OCI-LY3 (cell line): ENCODE results near the gene ZNF229.
"Not testable (repeated sequence)": the region's sequence is repeated elsewhere in the genome, so short reads cannot be mapped to it uniquely, and the experiment has no call there.

Experiments
- H2AFZ ChIP-seq: fragments of 200-600, 300-600 bp; shearing (Covaris generic); 2 replicates; pipeline ENCODE4 v1.6.0; 2014; ENCODE audit warnings: antibody characterized with exemption, low read depth, low read length
- H3K27ac ChIP-seq: fragments of 200-600, 300-600 bp; sonication (generic); 2 replicates; pipeline ENCODE4 v1.5.1; 2014; ENCODE audit warnings: mild to moderate bottlenecking, low read length, moderate library complexity, mixed read lengths
- H3K27me3 ChIP-seq: fragments of 200-600, 300-600 bp; sonication (generic); 2 replicates; pipeline ENCODE4 v1.6.1; 2014; ENCODE audit warnings: low read depth, low read length, mixed read lengths
- H3K36me3 ChIP-seq: fragments of 200-600, 300-600 bp; sonication (generic); replicated peaks from 2 replicates; pipeline ENCODE3; 2014; ENCODE audit warnings: low read depth, low read length, mixed read lengths
- H3K4me1 ChIP-seq: fragments of 300-600, 200-600 bp; sonication (generic); 2 replicates; pipeline ENCODE4 v1.6.1; 2014; ENCODE audit warnings: low read length, mixed read lengths
- H3K4me2 ChIP-seq: fragments of 200-600, 300-600 bp; sonication (generic); 2 replicates; pipeline ENCODE4 v1.6.1; 2014; ENCODE audit warnings: low read length, mixed read lengths
- H3K4me3 ChIP-seq: fragments of 300-600, 200-600 bp; sonication (generic); 2 replicates; pipeline ENCODE4 v1.5.1; 2014; ENCODE audit warnings: antibody characterized with exemption, mild to moderate bottlenecking, low read length, moderate library complexity
- H3K79me2 ChIP-seq: fragments of 300-600, 200-600 bp; shearing (Covaris generic); 2 replicates; pipeline ENCODE4 v1.6.1; 2014; ENCODE audit warnings: mild to moderate bottlenecking, low read length, mixed read lengths
- H3K9ac ChIP-seq: fragments of 300-600, 200-600 bp; shearing (Covaris generic); 2 replicates; pipeline ENCODE4 v1.6.0; 2014; ENCODE audit warnings: mild to moderate bottlenecking, low read length, moderate library complexity
- H3K9me3 ChIP-seq: fragments of 200-600, 300-600 bp; shearing (Covaris generic); 2 replicates; pipeline ENCODE4 v1.6.1; 2014; ENCODE audit warnings: low read length, mixed read lengths; ENCODE audit not compliant: insufficient read depth
- H4K20me1 ChIP-seq: fragments of 200-600, 300-600 bp; sonication (generic); 2 replicates; pipeline ENCODE4 v1.6.1; 2016; ENCODE audit warnings: low read length, mixed read lengths; ENCODE audit not compliant: insufficient read depth
- EZH2phosphoT487 ChIP-seq: fragments of 200-600 bp; shearing (Covaris generic); IDR thresholded peaks from 2 replicates; pipeline ENCODE4 v1.6.1; 2018; ENCODE audit warnings: antibody characterized with exemption, mixed run types, low read depth
- TF ChIP-seq, protein P1 (sequence below): fragments of 200-600, 300-600 bp; sonication (generic); IDR thresholded peaks from 2 replicates; pipeline ENCODE4 v1.5.1; 2014; ENCODE audit warnings: antibody characterized with exemption, low read length, low read depth

The ZNF229 gene

DNA sequence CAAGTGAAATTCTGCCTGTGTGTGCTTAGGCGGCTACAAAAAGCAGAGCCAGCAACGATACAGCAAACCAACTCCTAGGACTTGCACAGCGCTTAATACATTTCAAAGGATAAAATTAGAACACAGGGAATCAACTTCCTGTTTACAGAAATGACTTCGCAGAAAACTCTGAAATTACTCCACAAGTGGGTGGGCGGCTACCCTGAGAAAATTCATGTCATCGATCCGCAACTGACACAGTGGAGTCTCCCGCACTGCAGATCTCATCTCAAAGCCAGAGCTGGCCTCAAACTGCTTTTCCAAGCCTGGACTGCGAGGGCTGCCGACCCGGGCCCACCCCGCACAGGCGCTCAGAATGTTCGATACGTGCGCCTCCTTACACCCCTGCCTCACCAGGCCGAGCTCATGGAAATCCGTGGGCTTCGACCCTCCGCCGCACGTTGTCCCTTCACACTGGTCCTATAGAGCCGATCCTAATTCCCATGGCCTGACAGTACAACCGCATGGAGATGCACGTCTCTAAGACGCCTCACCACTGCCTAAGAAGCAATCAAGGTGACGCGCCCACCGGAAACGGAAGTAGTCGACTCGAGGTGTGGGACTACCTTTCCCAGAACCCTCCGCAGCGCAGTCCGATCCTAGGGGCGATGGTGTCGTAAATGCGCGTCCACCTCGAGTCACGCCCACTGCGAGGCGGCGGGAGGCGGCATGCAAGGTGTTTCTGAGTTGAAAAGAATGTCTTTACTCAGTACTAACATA lies at the start of gene ZNF229:
Gene ZNF229, minus strand, starts transcription at position 557 of the 759 bp plus-strand sequence. CDS start 5,625 bp downstream, outside the sequence.
- TF ChIP-seq, protein P1, sequence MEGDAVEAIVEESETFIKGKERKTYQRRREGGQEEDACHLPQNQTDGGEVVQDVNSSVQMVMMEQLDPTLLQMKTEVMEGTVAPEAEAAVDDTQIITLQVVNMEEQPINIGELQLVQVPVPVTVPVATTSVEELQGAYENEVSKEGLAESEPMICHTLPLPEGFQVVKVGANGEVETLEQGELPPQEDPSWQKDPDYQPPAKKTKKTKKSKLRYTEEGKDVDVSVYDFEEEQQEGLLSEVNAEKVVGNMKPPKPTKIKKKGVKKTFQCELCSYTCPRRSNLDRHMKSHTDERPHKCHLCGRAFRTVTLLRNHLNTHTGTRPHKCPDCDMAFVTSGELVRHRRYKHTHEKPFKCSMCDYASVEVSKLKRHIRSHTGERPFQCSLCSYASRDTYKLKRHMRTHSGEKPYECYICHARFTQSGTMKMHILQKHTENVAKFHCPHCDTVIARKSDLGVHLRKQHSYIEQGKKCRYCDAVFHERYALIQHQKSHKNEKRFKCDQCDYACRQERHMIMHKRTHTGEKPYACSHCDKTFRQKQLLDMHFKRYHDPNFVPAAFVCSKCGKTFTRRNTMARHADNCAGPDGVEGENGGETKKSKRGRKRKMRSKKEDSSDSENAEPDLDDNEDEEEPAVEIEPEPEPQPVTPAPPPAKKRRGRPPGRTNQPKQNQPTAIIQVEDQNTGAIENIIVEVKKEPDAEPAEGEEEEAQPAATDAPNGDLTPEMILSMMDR, result no peak
- no peak for TF ChIP-seq EZH2phosphoT487
- Histone ChIP-seq H3K4me3 (no peak within 1 kb of the TSS), H3K79me2 (no peaks in the 10 kb centered on the region), H3K9me3 (peaks cover 20% of the 10 kb centered on the region; the same call in 1 of the 2 replicates), H3K27me3 (no peaks in the 10 kb centered on the region), H3K36me3 (no peaks in the 10 kb centered on the region), H3K4me1 (no peaks in the 10 kb centered on the region), H3K27ac (no peak within 1 kb of the TSS), H4K20me1 (no peaks in the 10 kb centered on the region), H2AFZ (no peak within 1 kb of the TSS), H3K4me2 (no peak within 1 kb of the TSS), H3K9ac (no peak within 1 kb of the TSS)

DNA sequence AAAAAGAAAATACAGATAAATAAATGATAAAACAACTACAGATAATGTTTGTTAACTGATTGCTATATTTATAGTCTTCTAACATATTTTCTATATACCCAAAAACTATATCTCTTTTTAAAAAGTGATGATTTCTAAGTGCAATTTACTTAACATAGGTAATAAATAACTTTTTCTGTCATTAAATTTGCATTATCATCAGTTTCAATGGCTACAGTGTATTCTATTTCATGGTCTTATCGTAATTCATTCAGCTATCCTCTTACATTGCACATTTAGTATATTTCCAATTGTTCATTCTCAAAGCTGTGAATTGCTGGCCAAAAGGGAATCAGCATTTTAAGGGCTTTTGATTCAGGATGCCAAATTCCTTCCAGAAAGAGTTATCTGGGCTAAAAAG lies 48.4 kb upstream of the ZNF229 start:
- no peak overlapping the region for H3K9ac ChIP-seq
- no peak overlapping the region for H3K4me3 ChIP-seq
- H4K20me1 ChIP-seq, result no peaks in the 10 kb centered on the region
- peaks cover 8% of the 10 kb centered on the region; the same call in 1 of the 2 replicates for H3K4me1 ChIP-seq
- H3K27ac ChIP-seq, result no peak overlapping the region
- H3K36me3 ChIP-seq, result peaks cover 81% of the 10 kb centered on the region
- H3K4me2 ChIP-seq, result no peak overlapping the region
- peaks cover 75% of the 10 kb centered on the region for H3K9me3 ChIP-seq
- H3K27me3 ChIP-seq, result no peaks in the 10 kb centered on the region
- H3K79me2 ChIP-seq, result peaks cover 67% of the 10 kb centered on the region
- TF ChIP-seq EZH2phosphoT487, result no peak
- TF ChIP-seq, protein P1, result no peak
- no peak overlapping the region for H2AFZ ChIP-seq

DNA sequence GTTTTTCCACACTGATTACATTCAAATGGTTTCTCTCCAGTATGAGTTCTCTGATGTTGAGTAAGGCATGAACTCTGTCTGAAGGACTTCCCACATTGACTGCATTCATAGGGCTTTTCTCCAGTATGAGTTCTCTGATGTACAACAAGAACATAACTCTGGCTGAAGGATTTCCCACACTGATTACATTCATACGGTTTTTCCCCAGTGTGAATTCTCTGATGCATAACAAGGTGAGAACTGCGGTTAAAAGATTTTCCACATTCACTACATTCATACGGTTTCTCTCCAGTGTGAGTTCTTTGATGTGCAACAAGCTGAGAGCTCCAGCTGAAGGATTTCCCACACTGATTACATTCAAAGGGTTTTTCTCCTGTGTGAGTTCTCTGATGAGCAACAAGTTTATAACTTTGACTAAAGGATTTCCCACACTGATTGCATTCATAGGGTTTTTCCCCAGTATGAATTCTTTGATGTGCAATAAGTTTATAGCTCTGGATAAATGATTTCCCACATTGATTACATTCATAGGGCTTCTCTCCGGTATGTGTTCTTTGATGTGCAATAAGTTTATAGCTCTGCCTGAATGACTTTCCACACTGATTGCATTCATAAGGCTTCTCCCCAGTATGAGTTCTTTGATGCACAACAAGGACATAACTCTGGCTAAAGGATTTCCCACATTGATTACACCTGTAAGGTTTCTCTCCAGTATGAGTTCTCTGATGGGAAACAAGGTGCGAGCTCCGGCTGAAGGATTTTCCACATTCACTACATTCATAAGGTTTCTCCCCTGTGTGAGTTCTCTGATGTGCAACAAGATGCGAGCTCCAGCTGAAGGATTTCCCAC lies 28.5 kb upstream of the ZNF229 start:
- Histone ChIP-seq H3K9ac (no peak overlapping the region), H3K36me3 (peaks cover 84% of the 10 kb centered on the region), H3K9me3 (peaks cover 89% of the 10 kb centered on the region), H2AFZ (no peak overlapping the region), H3K4me2 (no peak overlapping the region), H3K27me3 (no peaks in the 10 kb centered on the region), H4K20me1 (no peaks in the 10 kb centered on the region), H3K4me3 (no peak overlapping the region), H3K4me1 (no peaks in the 10 kb centered on the region), H3K27ac (no peak overlapping the region), H3K79me2 (no peaks in the 10 kb centered on the region)
- TF ChIP-seq, protein P1, result no peak
- TF ChIP-seq EZH2phosphoT487, result no peak

DNA sequence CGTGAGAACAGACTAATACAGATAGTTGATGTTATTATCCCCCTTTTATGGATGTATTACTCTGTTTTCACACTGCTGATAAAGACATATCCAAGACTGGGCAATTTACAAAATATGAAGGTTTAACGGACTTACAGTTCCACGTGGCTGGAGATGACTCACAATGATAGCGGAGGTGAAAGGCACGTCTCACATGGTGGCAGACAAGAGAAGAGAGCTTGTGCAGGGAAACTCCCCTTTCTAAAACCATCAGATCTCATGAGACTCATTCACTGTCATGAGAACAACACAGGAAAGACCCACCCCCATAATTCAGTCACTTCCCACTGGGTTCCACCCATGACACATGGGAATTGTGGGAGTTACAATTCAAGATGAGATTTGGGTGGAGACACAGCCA lies 20.5 kb upstream of the ZNF229 start:
- H3K27me3 ChIP-seq, H2AFZ ChIP-seq, H3K36me3 ChIP-seq, H3K27ac ChIP-seq, H3K4me3 ChIP-seq, H3K4me2 ChIP-seq, H3K4me1 ChIP-seq, H3K9ac ChIP-seq, H3K79me2 ChIP-seq, H4K20me1 ChIP-seq: not testable (repeated sequence)
- H3K9me3 ChIP-seq, result peaks cover 37% of the 10 kb centered on the region

DNA sequence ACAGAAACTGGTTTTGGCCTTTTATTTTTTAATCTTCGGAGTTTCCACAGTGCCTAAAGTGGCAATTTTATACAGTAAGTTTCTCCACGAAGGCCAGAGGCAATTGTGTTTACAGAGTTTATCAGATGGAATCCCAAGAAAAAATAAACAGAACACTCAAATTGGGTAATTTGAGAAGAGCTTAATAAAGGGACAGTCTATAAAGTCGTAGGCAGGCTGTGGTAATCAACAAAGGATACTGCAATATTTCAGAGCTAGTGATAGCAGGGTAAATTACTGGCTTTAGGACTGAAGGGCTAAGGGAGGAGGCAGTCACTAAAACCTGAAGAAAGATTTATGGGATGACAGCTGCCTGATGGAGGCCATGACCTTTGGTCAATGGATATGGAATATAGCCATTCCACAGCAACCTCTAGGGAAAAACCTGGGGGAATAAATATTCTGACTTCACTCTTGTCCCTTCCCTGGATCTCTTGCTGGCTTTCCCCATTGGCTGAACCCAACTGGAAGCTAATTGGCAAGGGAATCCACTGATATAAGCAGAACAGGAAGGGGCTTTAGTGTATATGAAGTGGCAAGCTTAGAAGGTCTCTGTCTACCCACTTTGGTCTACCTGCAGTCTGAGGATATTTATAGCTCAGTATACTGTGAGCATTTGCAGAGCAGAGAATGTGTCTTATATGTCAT lies 14.5 kb upstream of the ZNF229 start:
- H3K4me1 ChIP-seq, H3K9ac ChIP-seq, H2AFZ ChIP-seq, H4K20me1 ChIP-seq, H3K27me3 ChIP-seq, H3K36me3 ChIP-seq, H3K4me2 ChIP-seq, H3K4me3 ChIP-seq, H3K27ac ChIP-seq, H3K79me2 ChIP-seq: not testable (repeated sequence)
- H3K9me3 ChIP-seq, result peaks cover 13% of the 10 kb centered on the region; the same call in 1 of the 2 replicates

DNA sequence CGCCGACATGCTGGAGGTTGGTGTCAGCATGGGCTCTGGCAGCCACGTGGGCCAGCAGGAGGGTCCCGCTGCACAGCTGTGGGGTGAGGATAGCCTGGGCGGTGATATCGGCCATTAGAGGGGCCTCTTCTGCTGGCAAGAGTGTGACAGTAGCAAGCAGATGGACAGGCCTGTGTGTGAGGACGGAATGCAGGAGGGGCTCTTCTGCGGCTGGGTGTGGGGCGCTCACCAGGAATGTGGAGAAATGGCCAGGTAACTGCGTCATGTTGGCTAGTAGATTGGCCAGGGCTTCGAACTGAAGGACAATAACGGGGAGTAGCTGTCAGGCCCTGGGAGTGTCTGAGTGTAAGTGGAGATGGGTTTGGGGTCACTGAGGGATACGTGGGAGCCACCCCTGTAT lies 7.7 kb upstream of the ZNF229 start:
- H2AFZ ChIP-seq, H3K4me3 ChIP-seq, H3K79me2 ChIP-seq, H3K27ac ChIP-seq, H3K27me3 ChIP-seq, H4K20me1 ChIP-seq, H3K9me3 ChIP-seq, H3K36me3 ChIP-seq, H3K4me2 ChIP-seq, H3K4me1 ChIP-seq, H3K9ac ChIP-seq: not testable (repeated sequence)
